ENCODE measurements around the gene SPTBN1.
"Not testable (repeated sequence)": the region's sequence is repeated elsewhere in the genome, so short reads cannot be mapped to it uniquely, and the experiment has no call there.

The SPTBN1 gene

GRCh38 chr2:54503828-54504227 lies 47.7 kb downstream of the SPTBN1 start:
- no peak overlapping the region for H3K4me3 ChIP-seq (ENCODE audit: low read depth, low read length)
- TF ChIP-seq MAX (IDR thresholded peaks at IDR 0.05; ENCODE audit: low read depth, low read length) (no peak), CTCF (IDR thresholded peaks at IDR 0.05; ENCODE audit: low read depth, low read length) (no peak), POLR2A (IDR thresholded peaks at IDR 0.05; ENCODE audit: extremely low read depth, insufficient read length) (no peak), MYC (IDR thresholded peaks at IDR 0.05; ENCODE audit: low read depth, low read length) (no peak)
- DNase-seq (ENCODE audit: low read depth), result no peak

DNA sequence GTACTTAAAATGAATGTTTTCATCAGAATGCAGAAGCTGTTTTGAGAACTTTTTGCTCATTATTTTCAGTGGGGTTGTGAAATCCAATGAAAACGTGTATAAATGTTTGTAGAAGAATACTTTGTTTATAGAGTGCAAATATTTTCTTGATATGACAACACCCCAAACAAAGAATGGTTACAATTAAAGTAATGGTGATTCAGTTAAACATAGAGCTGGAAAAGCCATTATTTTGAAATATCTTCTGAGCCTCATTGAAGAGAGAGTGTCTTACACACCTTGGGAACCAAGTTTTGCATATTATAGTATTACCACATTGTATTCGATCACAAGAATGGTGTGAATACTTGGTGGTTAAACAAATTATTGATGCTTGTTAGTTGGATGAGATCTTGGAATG lies 48.7 kb downstream of the SPTBN1 start:
- TF ChIP-seq CTCF (IDR thresholded peaks at IDR 0.05; ENCODE audit: low read depth, low read length) (no peak), MAX (IDR thresholded peaks at IDR 0.05; ENCODE audit: low read depth, low read length) (no peak), MYC (IDR thresholded peaks at IDR 0.05; ENCODE audit: low read depth, low read length) (no peak), POLR2A (IDR thresholded peaks at IDR 0.05; ENCODE audit: extremely low read depth, insufficient read length) (no peak)
- DNase-seq (ENCODE audit: low read depth), result no peak
- H3K4me3 ChIP-seq (ENCODE audit: low read depth, low read length), result no peak overlapping the region

DNA sequence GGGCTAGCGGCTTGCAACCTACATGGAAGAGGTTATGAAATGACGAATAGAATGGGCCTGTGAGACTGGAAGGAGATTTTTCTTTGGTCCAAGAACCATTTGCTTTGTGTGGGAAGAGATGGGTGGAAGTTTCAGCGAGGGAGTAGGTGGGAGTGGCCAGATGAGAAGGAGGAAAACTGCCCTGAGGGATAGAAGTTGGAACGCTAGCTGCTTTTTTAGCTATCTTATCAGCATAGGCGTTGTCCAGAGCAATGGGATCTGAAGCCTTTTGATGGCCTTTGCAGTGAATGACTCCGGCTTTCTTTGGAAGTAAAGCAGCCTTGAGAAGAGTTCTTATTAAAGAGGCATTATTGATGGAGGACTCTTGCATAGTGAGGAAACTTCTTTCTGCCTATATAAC lies 52.4 kb downstream of the SPTBN1 start:
- no peak for TF ChIP-seq MAX (IDR thresholded peaks at IDR 0.05; ENCODE audit: low read depth, low read length)
- TF ChIP-seq POLR2A (IDR thresholded peaks at IDR 0.05; ENCODE audit: extremely low read depth, insufficient read length), result no peak
- no peak for TF ChIP-seq MYC (IDR thresholded peaks at IDR 0.05; ENCODE audit: low read depth, low read length)
- no peak for TF ChIP-seq CTCF (IDR thresholded peaks at IDR 0.05; ENCODE audit: low read depth, low read length)

GRCh38 chr2:54509043-54509442 lies 52.9 kb downstream of the SPTBN1 start:
- DNase-seq (ENCODE audit: low read depth); H3K4me3 ChIP-seq (ENCODE audit: low read depth, low read length): not testable (repeated sequence)

More for the DNA sequence above, 52.4 kb downstream of the SPTBN1 start:
- H3K4me3 ChIP-seq (ENCODE audit: low read depth, low read length), result no peak overlapping the region
- DNase-seq (ENCODE audit: low read depth), result no peak

GRCh38 chr2:54510916-54511315 lies 54.8 kb downstream of the SPTBN1 start:
- H3K4me3 ChIP-seq (ENCODE audit: low read depth, low read length), result no peak overlapping the region
- no peak for TF ChIP-seq MYC (IDR thresholded peaks at IDR 0.05; ENCODE audit: low read depth, low read length)
- DNase-seq (ENCODE audit: low read depth), result no peak

- DNase-seq (ENCODE audit: low read depth), result no peak
- TF ChIP-seq MYC (IDR thresholded peaks at IDR 0.05; ENCODE audit: low read depth, low read length), result no peak
These were observed 56.1 kb downstream of the SPTBN1 start for GRCh38 chr2:54512183-54512582.

GRCh38 chr2:54512663-54513362 lies 56.7 kb downstream of the SPTBN1 start:
- TF ChIP-seq MYC (IDR thresholded peaks at IDR 0.05; ENCODE audit: low read depth, low read length) (no peak), POLR2A (IDR thresholded peaks at IDR 0.05; ENCODE audit: extremely low read depth, insufficient read length) (no peak), CTCF (IDR thresholded peaks at IDR 0.05; ENCODE audit: low read depth, low read length) (no peak), MAX (IDR thresholded peaks at IDR 0.05; ENCODE audit: low read depth, low read length) (no peak)
- no peak overlapping the region for H3K4me3 ChIP-seq (ENCODE audit: low read depth, low read length)
- DNase-seq (ENCODE audit: low read depth), result no peak

More at GRCh38 chr2:54512183-54512582, 56.1 kb downstream of the SPTBN1 start:
- no peak overlapping the region for H3K4me3 ChIP-seq (ENCODE audit: low read depth, low read length)
